ENCODE measurements around the gene ASCL2.

DNA sequence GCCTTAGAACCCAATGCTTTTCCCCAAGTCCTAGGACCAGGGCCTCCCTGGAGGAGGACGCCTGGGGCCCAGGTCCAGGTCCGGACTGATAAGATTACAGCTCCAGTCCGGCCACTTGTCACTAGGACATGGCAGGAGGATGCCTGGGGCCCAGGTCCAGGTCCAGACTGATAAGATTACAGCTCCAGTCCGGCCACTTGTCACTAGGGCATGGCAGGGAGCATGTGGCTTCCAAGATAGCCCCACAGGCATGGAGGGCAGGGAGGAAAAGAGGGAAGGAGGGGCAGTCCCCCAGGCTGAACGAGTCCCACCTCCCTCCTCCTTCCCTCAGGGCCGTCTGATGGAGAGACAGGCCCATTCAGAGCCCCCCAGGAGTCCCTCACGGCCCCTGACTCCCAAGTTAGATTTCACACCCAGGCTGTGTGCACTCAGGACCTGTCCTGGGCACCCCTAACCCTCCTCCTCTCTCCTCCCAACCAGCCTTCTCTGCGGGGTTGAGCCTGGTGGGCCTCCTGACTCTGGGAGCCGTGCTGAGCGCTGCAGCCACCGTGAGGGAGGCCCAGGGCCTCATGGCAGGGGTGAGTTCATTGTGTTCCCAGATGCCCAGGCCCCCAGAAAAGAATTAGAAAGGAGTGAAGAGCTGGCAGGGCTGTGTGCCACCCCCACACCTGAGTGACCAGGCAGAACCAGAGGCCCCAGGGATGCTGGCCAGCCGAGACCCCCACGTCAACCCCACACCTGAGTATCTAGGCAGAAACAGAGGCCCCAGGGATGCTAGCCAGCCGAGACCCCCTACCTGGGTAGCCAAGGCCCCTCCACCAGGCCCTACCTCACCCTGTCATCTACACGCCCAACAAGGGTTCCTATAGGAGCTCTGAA lies 33.5 kb upstream of the ASCL2 start:
- TF ChIP-seq, protein P1, sequence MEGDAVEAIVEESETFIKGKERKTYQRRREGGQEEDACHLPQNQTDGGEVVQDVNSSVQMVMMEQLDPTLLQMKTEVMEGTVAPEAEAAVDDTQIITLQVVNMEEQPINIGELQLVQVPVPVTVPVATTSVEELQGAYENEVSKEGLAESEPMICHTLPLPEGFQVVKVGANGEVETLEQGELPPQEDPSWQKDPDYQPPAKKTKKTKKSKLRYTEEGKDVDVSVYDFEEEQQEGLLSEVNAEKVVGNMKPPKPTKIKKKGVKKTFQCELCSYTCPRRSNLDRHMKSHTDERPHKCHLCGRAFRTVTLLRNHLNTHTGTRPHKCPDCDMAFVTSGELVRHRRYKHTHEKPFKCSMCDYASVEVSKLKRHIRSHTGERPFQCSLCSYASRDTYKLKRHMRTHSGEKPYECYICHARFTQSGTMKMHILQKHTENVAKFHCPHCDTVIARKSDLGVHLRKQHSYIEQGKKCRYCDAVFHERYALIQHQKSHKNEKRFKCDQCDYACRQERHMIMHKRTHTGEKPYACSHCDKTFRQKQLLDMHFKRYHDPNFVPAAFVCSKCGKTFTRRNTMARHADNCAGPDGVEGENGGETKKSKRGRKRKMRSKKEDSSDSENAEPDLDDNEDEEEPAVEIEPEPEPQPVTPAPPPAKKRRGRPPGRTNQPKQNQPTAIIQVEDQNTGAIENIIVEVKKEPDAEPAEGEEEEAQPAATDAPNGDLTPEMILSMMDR (IDR thresholded peaks at IDR 0.05) = no peak
- TF ChIP-seq POLR2A (IDR thresholded peaks at IDR 0.05) = no peak
- no peak for TF ChIP-seq POLR2AphosphoS5 (IDR thresholded peaks at IDR 0.05)
